ENCODE measurements around the gene TMUB1.

Gene TMUB1

DNA sequence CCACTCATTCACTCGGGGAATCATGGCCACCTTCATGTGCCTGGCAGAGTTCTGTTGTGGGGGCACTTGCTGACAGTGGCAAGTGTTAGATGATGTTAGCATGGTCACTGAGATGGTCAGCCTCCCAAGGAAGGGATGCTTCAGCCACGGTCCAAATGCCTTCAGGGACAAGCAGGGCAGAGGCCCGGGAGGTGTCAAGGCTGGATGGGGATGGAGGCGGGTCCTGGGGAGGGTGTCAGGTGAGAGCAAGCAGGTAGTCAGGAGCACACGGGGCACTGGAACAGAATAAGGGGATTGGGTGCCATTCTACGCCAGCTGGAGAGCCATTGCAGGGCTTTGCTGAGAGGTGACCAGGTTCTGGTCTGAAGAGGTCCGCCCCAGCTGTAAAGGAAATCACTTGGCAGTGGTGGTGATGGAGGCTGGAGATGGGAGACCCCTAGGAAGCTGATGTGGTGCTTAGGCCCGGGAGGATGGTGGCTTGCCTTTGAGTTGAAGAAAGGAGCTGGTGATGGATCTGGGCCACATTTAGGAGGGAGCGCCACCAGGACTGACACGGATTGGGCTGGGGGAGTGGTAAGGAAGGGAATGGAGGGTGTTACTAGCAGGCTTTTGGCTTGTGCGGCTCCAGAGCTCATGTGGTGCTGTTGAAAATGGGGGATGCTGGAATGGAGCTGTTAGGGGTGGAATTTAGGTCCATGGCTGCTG lies 27.1 kb upstream of the TMUB1 start:
- H3K4me3 ChIP-seq (replicated peaks; ENCODE audit: low read depth, low read length) = no peak overlapping the region
- TF ChIP-seq, protein P1, sequence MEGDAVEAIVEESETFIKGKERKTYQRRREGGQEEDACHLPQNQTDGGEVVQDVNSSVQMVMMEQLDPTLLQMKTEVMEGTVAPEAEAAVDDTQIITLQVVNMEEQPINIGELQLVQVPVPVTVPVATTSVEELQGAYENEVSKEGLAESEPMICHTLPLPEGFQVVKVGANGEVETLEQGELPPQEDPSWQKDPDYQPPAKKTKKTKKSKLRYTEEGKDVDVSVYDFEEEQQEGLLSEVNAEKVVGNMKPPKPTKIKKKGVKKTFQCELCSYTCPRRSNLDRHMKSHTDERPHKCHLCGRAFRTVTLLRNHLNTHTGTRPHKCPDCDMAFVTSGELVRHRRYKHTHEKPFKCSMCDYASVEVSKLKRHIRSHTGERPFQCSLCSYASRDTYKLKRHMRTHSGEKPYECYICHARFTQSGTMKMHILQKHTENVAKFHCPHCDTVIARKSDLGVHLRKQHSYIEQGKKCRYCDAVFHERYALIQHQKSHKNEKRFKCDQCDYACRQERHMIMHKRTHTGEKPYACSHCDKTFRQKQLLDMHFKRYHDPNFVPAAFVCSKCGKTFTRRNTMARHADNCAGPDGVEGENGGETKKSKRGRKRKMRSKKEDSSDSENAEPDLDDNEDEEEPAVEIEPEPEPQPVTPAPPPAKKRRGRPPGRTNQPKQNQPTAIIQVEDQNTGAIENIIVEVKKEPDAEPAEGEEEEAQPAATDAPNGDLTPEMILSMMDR (IDR thresholded peaks at IDR 0.05; ENCODE audit: insufficient read depth, low read length, poor library complexity, severe bottlenecking) = no peak
- no peaks in the 10 kb centered on the region for H3K36me3 ChIP-seq (ENCODE audit: control insufficient read depth, insufficient read depth, low read length)
- no peaks in the 10 kb centered on the region for H3K27me3 ChIP-seq (replicated peaks; ENCODE audit: control insufficient read depth, insufficient read depth, low read length)
- DNase-seq (ENCODE audit: extremely low read depth, insufficient read length) = no peak

DNA sequence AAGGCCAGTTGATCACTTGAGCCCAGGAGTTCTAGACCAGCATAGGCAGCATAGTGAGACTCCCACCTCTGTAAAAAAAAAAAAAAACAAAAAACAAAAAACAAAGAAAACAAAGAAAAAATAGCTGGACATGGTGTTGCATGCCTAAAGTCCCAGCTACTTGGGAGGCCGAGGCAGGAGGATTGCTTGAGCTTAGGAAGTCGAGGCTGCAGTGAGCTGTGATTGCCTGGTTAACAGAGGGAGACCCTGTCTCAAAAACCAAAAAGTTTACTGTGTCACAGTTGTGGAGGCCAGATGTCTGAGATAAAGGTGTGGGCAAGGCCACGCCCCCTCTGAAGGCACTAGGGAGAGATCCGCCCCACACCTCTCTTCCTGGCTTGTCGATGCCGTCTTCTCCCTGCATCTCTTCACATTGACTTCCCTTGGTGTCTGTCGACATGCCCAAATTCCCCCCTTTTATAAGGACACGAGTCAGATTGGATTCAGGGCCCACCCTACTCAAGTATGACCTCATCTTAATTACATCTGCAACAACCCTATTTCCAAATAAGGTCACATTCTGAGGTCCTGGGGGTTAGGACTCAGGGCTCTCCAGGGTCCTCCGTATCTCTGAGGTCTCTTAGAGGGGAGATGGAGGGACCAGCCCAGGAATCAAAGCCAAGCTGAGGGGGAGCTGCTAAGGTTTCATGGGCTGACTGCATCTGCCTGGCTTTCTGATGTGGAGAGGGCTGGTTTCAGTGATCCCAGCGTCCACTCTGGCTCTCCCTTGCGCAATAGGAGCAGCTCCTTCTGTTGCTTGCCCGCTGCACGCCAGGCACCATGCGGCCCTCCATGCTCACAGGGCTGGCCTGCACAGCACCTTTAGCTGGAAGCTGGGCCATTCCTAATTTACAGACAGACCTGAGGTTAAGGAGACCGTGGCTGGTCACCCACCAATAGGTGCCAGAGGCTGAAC lies 26.1 kb upstream of the TMUB1 start:
- TF ChIP-seq, protein P1 (IDR thresholded peaks at IDR 0.05; ENCODE audit: insufficient read depth, low read length, poor library complexity, severe bottlenecking) = no peak
- H3K27me3 ChIP-seq (replicated peaks; ENCODE audit: control insufficient read depth, insufficient read depth, low read length) = no peaks in the 10 kb centered on the region
- H3K36me3 ChIP-seq (ENCODE audit: control insufficient read depth, insufficient read depth, low read length) = no peaks in the 10 kb centered on the region
- no peak for DNase-seq (ENCODE audit: extremely low read depth, insufficient read length)
- no peak overlapping the region for H3K4me3 ChIP-seq (replicated peaks; ENCODE audit: low read depth, low read length)

GRCh38 chr7:151107882-151108281 lies 24.6 kb upstream of the TMUB1 start:
- no peak overlapping the region for H3K4me3 ChIP-seq (replicated peaks; ENCODE audit: low read depth, low read length)
- no peak for DNase-seq (ENCODE audit: extremely low read depth, insufficient read length)
- TF ChIP-seq, protein P1 (IDR thresholded peaks at IDR 0.05; ENCODE audit: insufficient read depth, low read length, poor library complexity, severe bottlenecking) = no peak
- no peaks in the 10 kb centered on the region for H3K27me3 ChIP-seq (replicated peaks; ENCODE audit: control insufficient read depth, insufficient read depth, low read length)
- H3K36me3 ChIP-seq (ENCODE audit: control insufficient read depth, insufficient read depth, low read length) = no peaks in the 10 kb centered on the region

DNA sequence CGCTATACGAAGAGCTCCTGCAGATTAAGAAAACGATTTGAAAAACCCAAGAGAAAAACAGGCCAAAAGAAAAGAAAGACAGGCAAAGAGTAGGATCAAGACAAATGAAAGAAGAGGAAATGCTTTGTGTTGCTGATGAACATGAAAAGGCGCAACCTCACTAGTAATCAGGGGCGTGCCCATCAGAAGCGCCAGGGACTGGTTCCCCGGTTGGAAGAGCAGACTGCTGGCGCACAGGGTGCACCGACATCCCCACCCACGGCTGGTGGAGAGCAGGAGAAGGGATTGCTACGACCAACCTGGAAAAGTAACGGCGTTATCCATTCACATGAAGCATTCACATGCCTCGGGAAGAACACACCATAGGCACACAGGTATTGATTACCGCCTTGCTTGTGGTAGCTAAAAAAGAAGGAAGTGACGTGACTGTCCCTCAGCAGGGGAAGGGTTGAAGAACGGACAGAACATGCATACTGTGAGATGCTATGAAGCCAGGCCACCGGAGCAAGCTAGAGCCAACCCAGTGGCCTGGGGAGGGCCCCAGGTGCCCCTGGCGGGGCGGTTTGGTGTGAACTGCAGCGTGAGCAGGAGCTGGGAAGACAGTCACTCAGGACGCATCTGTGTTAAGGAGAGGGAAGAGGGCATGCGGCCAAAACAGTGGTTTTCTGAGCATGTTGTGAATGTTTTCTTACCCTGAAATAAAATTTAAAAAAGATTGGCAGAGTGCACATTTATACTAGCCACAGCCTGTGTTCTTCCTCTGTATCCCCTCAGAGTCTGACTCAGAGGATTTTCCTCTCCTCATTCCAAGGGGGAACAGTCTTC lies 21.3 kb upstream of the TMUB1 start:
- no peak for DNase-seq (ENCODE audit: extremely low read depth, insufficient read length)
- Histone ChIP-seq H3K4me3 (replicated peaks; ENCODE audit: low read depth, low read length) (no peak overlapping the region), H3K27me3 (replicated peaks; ENCODE audit: control insufficient read depth, insufficient read depth, low read length) (no peaks in the 10 kb centered on the region), H3K36me3 (ENCODE audit: control insufficient read depth, insufficient read depth, low read length) (no peaks in the 10 kb centered on the region)
- TF ChIP-seq, protein P1 (IDR thresholded peaks at IDR 0.05; ENCODE audit: insufficient read depth, low read length, poor library complexity, severe bottlenecking) = no peak

- TF ChIP-seq, protein P1 (IDR thresholded peaks at IDR 0.05; ENCODE audit: insufficient read depth, low read length, poor library complexity, severe bottlenecking) = no peak
- Histone ChIP-seq H3K27me3 (replicated peaks; ENCODE audit: control insufficient read depth, insufficient read depth, low read length) (no peaks in the 10 kb centered on the region), H3K4me3 (replicated peaks; ENCODE audit: low read depth, low read length) (no peak overlapping the region), H3K36me3 (ENCODE audit: control insufficient read depth, insufficient read depth, low read length) (no peaks in the 10 kb centered on the region)
- DNase-seq (ENCODE audit: extremely low read depth, insufficient read length) = no peak
These were observed 20.7 kb upstream of the TMUB1 start for GRCh38 chr7:151103973-151104372.
